ENCODE data around the gene CHPF2. TPM values are rescaled to one million over a fixed set of nuclear protein-coding genes. Genes with fewer than 3 reads are reported as not detected.
A peak's percentile ranks its signal among the peaks of the same experiment; 100 is the strongest.

Gene CHPF2
- total RNA-seq, 1 donor: 83.2 TPM

- no peaks in the 10 kb centered on the region for H3K9me3 ChIP-seq (ENCODE audit: low read depth, low read length)
- H3K4me1 ChIP-seq (ENCODE audit: insufficient read depth, low read length): peaks cover 16% of the 10 kb centered on the region
- no peak overlapping the region for H3K27ac ChIP-seq (ENCODE audit: low read depth, low read length)
- peaks cover 70% of the 10 kb centered on the region for H4K20me1 ChIP-seq (ENCODE audit: insufficient read depth, low read length)
- peaks cover 66% of the 10 kb centered on the region for H3K36me3 ChIP-seq (ENCODE audit: insufficient read depth, low read length)
- H3K79me2 ChIP-seq (ENCODE audit: insufficient read depth, low read length): peaks cover 44% of the 10 kb centered on the region
- no peak overlapping the region for H3K4me2 ChIP-seq (ENCODE audit: insufficient read depth, low read length)
- H3K4me3 ChIP-seq (ENCODE audit: insufficient read depth, low read length): no peak overlapping the region
- no peaks in the 10 kb centered on the region for H3K27me3 ChIP-seq (ENCODE audit: insufficient read depth, low read length)
- TF ChIP-seq CTCF (IDR thresholded peaks at IDR 0.05; ENCODE audit: extremely low read depth, low read depth, low read length): no peak
- peak; percentile 76 for DNase-seq (ENCODE audit: insufficient read length, low spot score, missing footprints)
- H2AFZ ChIP-seq (ENCODE audit: low read length): no peak overlapping the region
Measured at GRCh38 chr7:151240942-151241754, 8.9 kb downstream of the CHPF2 start.

GRCh38 chr7:151241755-151242096 is 9.4 kb downstream of the CHPF2 start:
- Histone ChIP-seq H3K4me1 (ENCODE audit: insufficient read depth, low read length) (peaks cover 21% of the 10 kb centered on the region), H3K9me3 (ENCODE audit: low read depth, low read length) (no peaks in the 10 kb centered on the region), H3K27ac (ENCODE audit: low read depth, low read length) (no peak overlapping the region), H3K4me2 (ENCODE audit: insufficient read depth, low read length) (no peak overlapping the region), H3K4me3 (ENCODE audit: insufficient read depth, low read length) (no peak overlapping the region), H3K79me2 (ENCODE audit: insufficient read depth, low read length) (peaks cover 39% of the 10 kb centered on the region), H3K27me3 (ENCODE audit: insufficient read depth, low read length) (no peaks in the 10 kb centered on the region), H2AFZ (ENCODE audit: low read length) (no peak overlapping the region), H4K20me1 (ENCODE audit: insufficient read depth, low read length) (peaks cover 65% of the 10 kb centered on the region), H3K36me3 (ENCODE audit: insufficient read depth, low read length) (peaks cover 60% of the 10 kb centered on the region)
- no peak for TF ChIP-seq CTCF (IDR thresholded peaks at IDR 0.05; ENCODE audit: extremely low read depth, low read depth, low read length)
- DNase-seq (ENCODE audit: insufficient read length, low spot score, missing footprints): no peak

- peaks cover 58% of the 10 kb centered on the region for H4K20me1 ChIP-seq (ENCODE audit: insufficient read depth, low read length)
- peaks cover 28% of the 10 kb centered on the region for H3K4me1 ChIP-seq (ENCODE audit: insufficient read depth, low read length)
- no peak overlapping the region for H3K4me3 ChIP-seq (ENCODE audit: insufficient read depth, low read length)
- peaks cover 53% of the 10 kb centered on the region for H3K36me3 ChIP-seq (ENCODE audit: insufficient read depth, low read length)
- no peak for TF ChIP-seq CTCF (IDR thresholded peaks at IDR 0.05; ENCODE audit: extremely low read depth, low read depth, low read length)
- H3K27ac ChIP-seq (ENCODE audit: low read depth, low read length): no peak overlapping the region
- H2AFZ ChIP-seq (ENCODE audit: low read length): no peak overlapping the region
- no peaks in the 10 kb centered on the region for H3K9me3 ChIP-seq (ENCODE audit: low read depth, low read length)
- H3K27me3 ChIP-seq (ENCODE audit: insufficient read depth, low read length): no peaks in the 10 kb centered on the region
- no peak overlapping the region for H3K4me2 ChIP-seq (ENCODE audit: insufficient read depth, low read length)
- peak; percentile 75 for DNase-seq (ENCODE audit: insufficient read length, low spot score, missing footprints)
- peaks cover 34% of the 10 kb centered on the region for H3K79me2 ChIP-seq (ENCODE audit: insufficient read depth, low read length)
Measured at GRCh38 chr7:151242159-151243044, 10.1 kb downstream of the CHPF2 start.

GRCh38 chr7:151243045-151243349 is 10.7 kb downstream of the CHPF2 start:
- Histone ChIP-seq H3K27ac (ENCODE audit: low read depth, low read length) (no peak overlapping the region), H3K4me2 (ENCODE audit: insufficient read depth, low read length) (no peak overlapping the region), H3K27me3 (ENCODE audit: insufficient read depth, low read length) (no peaks in the 10 kb centered on the region), H3K4me1 (ENCODE audit: insufficient read depth, low read length) (peaks cover 33% of the 10 kb centered on the region), H3K79me2 (ENCODE audit: insufficient read depth, low read length) (peaks cover 32% of the 10 kb centered on the region), H4K20me1 (ENCODE audit: insufficient read depth, low read length) (peaks cover 52% of the 10 kb centered on the region), H3K36me3 (ENCODE audit: insufficient read depth, low read length) (peaks cover 48% of the 10 kb centered on the region), H3K9me3 (ENCODE audit: low read depth, low read length) (no peaks in the 10 kb centered on the region), H2AFZ (ENCODE audit: low read length) (no peak overlapping the region), H3K4me3 (ENCODE audit: insufficient read depth, low read length) (no peak overlapping the region)
- peak; percentile 87 for DNase-seq (ENCODE audit: insufficient read length, low spot score, missing footprints)
- TF ChIP-seq CTCF (IDR thresholded peaks at IDR 0.05; ENCODE audit: extremely low read depth, low read depth, low read length): no peak
